Activated T-cell treated with anti-CD3 and anti-CD28 coated beads for 48 hours (primary cell): ENCODE results near the gene ALDOA.
A peak's percentile ranks its signal among the peaks of the same experiment; 100 is the strongest.

ENCODE experiments used
- DNase-seq: peaks from one replicate; pipeline ENCODE4 v3.0.0-alpha.2; 2020; ENCODE audit warnings: low read depth

ALDOA gene

DNA sequence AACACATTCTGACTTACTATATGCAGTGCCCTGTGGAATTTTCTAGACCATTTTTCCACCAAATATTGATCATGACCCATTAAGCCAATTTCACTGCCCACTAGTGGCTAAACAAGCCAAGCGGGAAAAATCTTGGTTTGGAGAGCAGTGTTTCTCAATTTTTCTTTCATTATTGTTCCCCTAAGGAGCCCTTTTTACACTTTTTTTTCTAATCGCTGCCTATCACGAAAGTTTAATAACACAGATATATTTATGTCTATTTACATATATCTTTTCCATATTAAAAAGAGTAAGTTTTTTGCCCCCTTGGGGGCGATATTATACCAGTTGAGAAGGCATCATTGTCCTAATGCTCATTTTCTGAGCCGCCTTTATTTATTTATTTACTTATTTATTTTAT is 23.7 kb upstream of the ALDOA start:
- no peak for DNase-seq

DNA sequence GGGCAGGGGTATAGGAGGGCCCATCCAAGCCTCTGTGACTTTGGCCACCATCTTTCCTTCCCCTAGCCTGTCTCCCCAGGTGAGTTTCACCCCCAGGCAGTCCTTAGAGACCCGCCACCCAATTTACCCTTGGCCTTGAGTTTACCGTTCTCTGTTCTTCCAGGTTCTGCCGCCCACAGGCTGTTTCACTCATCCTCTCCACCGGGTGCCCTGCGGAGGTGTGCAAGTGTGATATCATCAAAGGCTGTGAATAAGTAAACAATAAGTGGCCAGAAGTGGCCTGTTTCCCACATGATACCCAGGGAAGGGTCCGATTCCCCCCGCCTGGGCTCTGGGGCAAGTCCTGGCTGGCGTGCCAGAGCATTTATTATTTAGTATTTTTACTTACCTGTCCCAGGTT is 19.4 kb upstream of the ALDOA start:
- no peak for DNase-seq

GRCh38 chr16:30046588-30046987 is 19.0 kb upstream of the ALDOA start:
- no peak for DNase-seq

- DNase-seq: no peak
These were observed 15.7 kb upstream of the ALDOA start for GRCh38 chr16:30049871-30050270.

DNA sequence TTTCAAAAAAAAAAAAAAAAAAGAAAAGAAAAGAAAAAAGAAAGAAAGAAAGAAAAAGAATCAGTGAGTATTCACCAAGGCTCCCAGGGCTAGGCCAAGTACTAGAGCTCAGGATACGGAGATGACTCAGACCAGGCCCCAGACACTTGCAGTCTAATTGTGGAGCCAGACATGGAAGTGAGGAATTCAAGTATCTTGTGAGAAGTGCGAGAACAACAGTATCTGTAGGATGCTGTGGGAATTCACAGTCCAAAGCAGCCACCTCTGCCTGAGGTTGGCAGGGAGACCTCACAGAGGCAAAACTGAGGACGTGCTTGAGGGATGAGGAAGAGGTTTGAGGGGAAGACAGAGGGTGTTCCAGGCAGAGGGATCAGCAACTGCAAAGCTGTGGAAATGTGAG is 14.0 kb upstream of the ALDOA start:
- DNase-seq: no peak

DNA sequence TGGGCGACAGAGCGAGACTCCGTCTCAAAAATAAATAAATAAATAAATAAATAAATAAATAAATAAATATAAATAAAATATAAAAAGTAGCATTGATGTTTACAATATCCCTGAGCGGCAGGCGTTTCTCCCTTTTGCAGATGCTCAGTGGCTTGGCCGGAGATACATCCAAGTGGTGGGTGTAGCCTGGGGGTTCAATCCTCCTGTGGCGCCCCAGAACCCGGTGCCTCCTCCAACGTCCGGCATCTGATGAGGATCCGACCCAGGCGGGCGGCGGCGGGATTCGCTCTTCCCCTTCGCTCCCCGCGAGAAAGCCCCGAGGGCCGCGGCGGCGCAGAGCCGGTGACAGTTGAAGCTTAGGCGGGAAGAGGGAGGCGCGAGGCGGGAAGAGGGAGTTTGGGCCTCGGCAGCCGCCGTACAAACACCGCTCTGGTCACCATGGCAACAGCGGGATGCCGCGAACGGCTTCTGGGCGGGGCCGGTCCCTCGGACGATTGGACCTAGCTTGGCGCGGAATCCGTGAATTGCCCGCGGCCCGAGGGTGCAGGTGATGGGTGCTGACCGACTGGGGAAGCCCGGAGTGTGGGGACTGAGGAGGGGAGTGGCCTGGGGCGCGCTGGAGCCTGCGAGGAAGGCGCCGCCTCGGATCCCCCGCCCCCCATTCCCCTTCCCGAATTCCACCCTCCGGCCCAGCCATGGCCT is 12.7 kb upstream of the ALDOA start:
- DNase-seq: peak; percentile 90

- no peak for DNase-seq
These were observed 12.1 kb upstream of the ALDOA start for GRCh38 chr16:30053376-30054015.

DNA sequence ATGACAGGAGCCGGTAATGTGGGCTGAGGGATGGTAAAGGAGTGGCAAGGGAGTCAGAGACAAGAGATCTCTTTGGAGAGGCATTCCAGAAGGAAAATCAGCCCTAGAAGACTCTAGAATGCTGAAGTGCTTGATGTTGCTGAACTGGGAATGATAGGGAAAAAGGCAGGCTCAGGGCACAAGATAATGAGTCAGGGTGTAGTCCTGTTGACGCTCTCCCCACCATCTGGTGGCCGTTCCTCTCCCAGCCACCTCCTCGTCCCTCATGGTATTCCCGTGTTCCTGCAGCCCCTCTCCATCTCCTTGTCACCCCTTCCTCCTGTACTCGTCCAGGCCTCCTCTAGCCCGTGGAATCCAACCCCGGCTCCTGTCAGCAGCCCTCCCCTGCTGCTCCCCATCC is 11.1 kb upstream of the ALDOA start:
- DNase-seq: no peak

DNA sequence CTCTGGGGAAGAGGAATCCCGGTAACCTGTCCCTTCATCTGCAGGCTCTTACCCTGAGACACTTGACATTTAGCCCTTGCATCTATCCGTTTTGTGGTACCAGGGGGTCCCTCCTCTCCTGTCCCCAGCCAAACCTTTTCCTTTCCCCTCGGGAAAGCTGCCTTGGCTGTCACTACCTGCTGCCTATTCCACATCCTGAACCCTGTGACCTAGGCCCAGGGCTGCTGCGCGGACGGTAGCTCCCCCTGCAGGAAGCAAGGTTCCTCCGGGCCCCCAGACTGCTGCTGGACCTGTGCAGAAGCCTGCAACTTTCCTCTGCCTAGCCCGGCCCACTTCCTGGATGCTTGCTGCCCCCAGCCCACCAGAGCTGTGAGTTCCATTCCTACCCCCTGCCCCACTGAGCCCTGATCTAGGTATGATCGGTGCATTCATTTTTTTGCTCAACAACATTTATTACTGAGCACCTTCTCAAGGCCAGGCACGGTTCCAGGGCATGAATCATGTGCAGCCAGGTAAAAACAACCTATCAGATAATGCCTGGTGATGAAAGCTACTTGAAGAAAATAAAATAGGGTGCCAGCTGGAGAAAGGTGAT is 10.5 kb upstream of the ALDOA start:
- peak; percentile 60 for DNase-seq

- DNase-seq: no peak
These were observed 5.2 kb upstream of the ALDOA start for GRCh38 chr16:30060346-30060745.

- DNase-seq: no peak
These were observed 4.6 kb upstream of the ALDOA start for GRCh38 chr16:30060836-30061554.

GRCh38 chr16:30063278-30063892 is 2.2 kb upstream of the ALDOA start:
- DNase-seq: no peak

DNA sequence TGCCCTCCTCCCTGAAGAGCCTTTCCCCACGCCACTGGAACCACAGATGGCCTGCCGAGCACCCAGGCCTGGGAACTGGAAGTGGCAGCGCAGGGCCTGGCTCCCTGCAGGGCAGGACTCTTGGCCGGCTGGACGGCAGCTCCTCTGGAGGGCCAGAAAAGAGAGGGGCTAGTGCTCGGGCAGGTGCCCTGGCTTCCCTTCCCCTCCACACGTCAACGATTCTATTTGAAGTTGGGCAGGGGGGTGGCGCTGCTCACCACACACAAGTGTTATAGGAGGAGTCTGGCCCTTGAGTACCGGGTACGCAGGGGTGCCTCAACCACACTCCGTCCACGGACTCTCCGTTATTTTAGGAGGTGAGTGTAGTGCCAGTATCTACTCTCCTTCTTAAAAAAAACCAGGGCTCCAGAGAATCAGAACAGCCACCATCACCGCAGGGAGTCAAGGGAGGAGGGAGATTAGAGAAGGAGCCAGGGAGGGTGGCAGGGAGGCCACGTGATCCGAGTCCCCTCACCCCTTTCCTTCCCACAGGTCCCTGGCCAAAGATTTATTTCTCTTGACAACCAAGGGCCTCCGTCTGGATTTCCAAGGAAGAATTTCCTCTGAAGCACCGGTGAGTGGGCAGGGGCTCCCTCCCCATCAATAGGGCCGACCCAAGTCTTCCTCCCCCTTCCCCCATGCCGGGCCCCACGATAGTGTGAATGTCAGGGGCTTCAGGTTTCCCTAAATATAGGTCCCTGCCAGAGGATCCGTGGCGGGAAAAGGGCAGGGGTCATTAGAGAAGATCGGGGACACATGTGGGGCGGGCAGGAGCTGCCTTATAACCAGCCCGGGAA is 1.4 kb upstream of the ALDOA start:
- peak; percentile 65 for DNase-seq

DNA sequence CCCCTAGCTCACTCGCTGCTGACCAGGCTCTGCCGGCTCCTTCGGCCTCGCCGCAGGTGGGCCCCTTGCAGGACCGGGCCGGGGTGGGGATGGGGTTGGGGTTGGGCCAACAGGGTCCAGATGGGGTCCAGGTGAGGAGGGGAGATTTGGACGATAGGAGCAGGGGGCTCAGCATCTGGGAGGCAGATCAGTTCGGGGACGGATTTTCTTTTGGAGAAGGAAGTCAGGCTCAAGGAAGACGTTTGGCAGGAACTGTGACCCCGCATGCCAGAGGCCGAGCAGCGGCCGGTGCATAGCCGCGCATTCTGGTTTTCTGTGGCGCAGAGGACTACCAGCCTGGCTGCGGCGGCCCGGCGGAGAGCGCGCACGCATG is 845 bp upstream of the ALDOA start:
- DNase-seq: no peak

DNA sequence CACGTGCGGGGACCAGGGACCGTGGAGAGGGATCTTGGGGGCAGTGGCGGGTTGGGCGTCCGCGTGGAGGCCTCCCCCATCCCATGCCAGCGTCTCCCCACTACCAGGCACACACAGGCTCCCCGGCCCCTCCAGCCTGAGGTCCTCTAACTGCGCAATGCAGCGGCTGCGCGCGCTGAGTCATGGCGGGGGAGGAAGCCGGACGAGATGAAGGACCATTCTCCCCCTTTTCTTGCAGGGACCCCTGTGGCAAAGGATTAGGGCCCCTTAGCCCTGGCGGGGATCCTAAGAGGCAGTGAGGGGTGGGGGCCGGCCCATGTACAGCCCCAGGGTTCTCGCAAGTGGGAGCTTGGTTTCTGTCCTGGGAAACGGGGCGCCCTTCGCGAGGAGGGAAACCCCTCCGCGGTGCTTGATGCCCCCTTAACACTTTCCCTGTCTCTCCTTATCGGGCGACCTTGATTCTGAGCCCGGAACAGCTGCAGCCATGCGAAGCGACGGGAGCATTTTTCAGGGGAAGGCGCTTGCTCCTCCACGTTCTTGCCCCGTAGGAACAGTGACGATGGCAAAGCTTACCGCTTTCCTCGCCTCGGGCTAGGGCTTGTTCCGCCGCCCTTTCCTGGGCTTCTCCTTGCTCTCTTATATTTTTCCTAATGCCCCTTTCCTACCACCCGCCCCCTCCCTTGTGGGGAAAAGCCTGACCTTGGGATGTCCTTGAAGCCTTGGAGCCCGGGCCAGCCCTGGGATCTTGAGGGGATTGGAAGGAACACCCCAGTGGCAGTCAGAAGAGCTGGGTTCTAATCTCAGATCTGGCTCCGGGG is 592 bp downstream of the ALDOA start:
- peak; percentile 31 for DNase-seq

DNA sequence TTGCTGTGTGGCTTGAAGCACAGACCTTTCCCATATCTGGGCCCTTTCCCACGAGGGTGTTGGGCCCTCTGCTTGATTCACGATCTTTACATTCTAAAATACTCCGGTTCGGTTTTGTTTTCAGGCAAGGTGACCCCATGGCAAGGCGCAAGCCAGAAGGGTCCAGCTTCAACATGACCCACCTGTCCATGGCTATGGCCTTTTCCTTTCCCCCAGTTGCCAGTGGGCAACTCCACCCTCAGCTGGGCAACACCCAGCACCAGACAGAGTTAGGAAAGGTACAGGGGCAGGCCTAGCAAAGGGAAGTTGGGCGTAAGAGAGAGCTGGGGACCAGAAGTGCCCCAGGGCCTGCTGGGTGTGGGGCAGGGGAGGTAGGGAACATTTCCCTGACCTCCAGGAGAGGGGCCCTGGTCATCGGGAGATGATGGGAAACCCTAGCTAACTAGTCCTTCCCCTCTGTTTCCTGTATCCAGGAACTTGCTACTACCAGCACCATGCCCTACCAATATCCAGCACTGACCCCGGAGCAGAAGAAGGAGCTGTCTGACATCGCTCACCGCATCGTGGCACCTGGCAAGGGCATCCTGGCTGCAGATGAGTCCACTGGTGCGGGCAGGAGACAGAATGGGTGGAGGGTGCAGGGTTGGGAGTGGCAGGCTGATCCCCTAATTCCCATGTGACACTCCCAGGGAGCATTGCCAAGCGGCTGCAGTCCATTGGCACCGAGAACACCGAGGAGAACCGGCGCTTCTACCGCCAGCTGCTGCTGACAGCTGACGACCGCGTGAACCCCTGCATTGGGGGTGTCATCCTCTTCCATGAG is 1.4 kb downstream of the ALDOA start:
- DNase-seq: no peak

DNA sequence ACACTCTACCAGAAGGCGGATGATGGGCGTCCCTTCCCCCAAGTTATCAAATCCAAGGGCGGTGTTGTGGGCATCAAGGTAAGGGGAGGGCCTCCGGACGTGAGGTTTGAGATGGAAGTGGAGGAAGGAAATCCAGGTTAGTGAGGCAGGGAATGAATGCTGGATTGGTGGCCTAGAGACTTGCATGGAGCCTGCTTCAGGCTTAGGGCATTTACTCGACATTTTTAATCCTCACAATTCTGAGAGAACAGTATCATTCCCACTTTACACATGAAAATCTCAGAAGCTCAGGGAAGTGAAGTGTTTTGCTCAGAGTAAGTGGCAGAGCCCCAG is 2.0 kb downstream of the ALDOA start:
- no peak for DNase-seq

DNA sequence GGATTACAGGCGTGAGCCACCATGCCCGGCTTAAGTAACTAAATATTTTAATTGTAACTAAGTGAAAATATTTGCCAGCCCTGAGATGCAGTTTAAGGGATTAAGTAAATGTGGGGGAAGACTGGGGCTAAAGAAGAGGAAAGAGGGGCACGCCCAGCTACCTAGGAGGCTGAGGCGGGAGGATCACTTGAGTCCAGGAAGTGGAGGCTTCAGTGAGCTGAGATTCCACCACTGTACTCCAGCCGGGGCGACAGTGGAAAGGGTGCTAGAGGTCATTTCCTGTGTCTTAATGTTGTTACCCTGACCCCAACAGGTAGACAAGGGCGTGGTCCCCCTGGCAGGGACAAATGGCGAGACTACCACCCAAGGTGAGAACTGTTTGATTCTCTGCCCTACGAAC is 2.8 kb downstream of the ALDOA start:
- DNase-seq: no peak

DNA sequence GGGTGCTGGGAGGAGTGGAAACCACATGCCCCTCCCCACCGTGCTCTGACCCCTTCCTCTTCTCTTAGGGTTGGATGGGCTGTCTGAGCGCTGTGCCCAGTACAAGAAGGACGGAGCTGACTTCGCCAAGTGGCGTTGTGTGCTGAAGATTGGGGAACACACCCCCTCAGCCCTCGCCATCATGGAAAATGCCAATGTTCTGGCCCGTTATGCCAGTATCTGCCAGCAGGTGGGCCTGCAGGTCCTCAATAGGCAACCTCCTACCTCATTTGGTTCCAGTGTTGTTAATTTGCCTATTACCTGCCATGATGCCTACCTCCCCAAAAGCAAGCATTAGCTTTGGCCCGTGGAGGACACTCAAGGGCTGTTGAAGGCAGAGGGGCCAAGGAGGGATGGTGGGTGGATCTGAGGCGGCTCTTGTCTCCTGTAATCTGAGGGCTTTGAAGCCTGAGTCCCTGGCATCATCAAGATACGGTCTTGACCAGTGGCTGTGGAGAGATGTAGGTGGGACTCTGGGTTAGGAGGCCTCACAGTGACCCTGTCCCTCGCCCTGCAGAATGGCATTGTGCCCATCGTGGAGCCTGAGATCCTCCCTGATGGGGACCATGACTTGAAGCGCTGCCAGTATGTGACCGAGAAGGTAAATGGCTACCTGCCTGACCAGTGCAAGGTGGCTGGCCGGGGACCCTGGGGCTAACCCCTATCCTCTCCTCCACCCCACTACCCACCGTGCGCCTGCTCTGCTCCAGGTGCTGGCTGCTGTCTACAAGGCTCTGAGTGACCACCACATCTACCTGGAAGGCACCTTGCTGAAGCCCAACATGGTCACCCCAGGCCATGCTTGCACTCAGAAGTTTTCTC is 3.4 kb downstream of the ALDOA start:
- DNase-seq: peak; percentile 51
